C4-2B (cell line): ENCODE measurements around the gene RAF1.

ENCODE experiments used
- H3K27ac ChIP-seq: fragments of 450-650 bp; 2 replicates; pipeline ENCODE4 v1.5.1; 2017
- ZFX ChIP-seq: fragments of 450-650 bp; IDR thresholded peaks from 2 replicates; pipeline ENCODE4 v1.6.1; 2017
- TF ChIP-seq, protein P1 (sequence below): fragments of 450-650 bp; conservative IDR thresholded peaks from 2 replicates; pipeline ENCODE4 v1.5.1; 2017; ENCODE audit warnings: mild to moderate bottlenecking

Gene RAF1

DNA sequence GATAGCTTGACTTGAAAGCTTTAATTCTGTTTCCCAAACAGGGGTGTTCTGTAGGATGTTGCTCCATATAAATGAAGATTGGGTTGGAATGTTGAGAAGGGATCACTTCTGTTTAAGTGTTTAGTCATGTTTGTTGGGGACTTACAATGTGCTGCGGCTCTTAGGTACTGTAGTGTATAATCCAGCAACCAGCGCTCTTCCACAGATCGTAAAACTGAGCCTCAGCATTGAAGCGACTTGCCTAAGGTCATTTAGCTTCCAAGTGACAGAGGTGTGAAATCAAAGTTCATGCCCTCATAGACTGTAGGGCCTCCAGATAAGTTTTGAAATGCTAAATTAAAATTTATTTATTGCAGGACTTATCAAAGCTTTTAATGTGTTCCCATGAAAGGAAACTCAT, 105.2 kb downstream of the RAF1 start:
- no peak overlapping the region for H3K27ac ChIP-seq
- TF ChIP-seq, protein P1, sequence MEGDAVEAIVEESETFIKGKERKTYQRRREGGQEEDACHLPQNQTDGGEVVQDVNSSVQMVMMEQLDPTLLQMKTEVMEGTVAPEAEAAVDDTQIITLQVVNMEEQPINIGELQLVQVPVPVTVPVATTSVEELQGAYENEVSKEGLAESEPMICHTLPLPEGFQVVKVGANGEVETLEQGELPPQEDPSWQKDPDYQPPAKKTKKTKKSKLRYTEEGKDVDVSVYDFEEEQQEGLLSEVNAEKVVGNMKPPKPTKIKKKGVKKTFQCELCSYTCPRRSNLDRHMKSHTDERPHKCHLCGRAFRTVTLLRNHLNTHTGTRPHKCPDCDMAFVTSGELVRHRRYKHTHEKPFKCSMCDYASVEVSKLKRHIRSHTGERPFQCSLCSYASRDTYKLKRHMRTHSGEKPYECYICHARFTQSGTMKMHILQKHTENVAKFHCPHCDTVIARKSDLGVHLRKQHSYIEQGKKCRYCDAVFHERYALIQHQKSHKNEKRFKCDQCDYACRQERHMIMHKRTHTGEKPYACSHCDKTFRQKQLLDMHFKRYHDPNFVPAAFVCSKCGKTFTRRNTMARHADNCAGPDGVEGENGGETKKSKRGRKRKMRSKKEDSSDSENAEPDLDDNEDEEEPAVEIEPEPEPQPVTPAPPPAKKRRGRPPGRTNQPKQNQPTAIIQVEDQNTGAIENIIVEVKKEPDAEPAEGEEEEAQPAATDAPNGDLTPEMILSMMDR = no peak
- TF ChIP-seq ZFX = no peak

- H3K27ac ChIP-seq = peak overlapping the region; percentile 92
- TF ChIP-seq, protein P1 = 0 out of 2 replicates have a peak, but pooled peaks have one; percentile 4
- TF ChIP-seq ZFX = no peak
Measured at GRCh38 chr3:12557473-12558100, 106.3 kb downstream of the RAF1 start.

- peak; percentile 75 for TF ChIP-seq ZFX
- TF ChIP-seq, protein P1 = no peak
- peak within 1 kb of the TSS; percentile 92 for H3K27ac ChIP-seq
Measured at GRCh38 chr3:12556690-12557472, 107.0 kb downstream of the RAF1 start, which contains the start of gene MKRN2. Gene MKRN2 (plus strand): TSS chr3:12557087. CDS start chr3:12557151, 64 bp downstream.

GRCh38 chr3:12556314-12556689, 107.6 kb downstream of the RAF1 start:
- no peak for TF ChIP-seq ZFX
- TF ChIP-seq, protein P1 = no peak
- H3K27ac ChIP-seq = peak overlapping the region; percentile 92

DNA sequence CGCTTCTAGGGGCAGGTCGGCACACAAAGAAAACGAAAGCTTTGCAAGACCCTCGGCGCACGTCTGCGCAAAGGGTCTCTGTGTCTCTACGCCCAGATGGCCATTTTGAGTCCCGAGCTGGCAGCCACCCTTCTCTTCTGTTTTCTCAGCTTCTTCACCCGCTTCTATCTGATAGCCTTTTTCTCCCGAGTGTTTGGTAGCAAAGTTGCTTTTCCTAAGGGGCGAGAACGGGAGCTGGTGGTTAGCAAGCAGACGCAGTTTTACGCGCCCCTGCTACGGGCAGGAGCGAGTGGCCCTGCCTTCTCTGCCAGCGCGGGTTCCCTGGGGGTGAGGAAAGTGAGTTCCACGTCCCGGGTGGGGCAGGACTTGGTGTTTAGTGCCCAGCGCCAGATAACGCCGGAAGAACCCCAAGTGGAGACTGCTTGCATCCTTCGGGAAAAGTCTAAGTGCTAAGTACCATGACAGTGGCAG, 110.0 kb downstream of the RAF1 start:
- TF ChIP-seq, protein P1 = no peak
- no peak for TF ChIP-seq ZFX

GRCh38 chr3:12549971-12550760, 113.8 kb downstream of the RAF1 start:
- no peak for TF ChIP-seq ZFX
- TF ChIP-seq, protein P1 = no peak
- H3K27ac ChIP-seq = no peak overlapping the region

More for the DNA sequence above, 110.0 kb downstream of the RAF1 start:
- peak overlapping the region; percentile 27; the same call in 1 of the 2 replicates for H3K27ac ChIP-seq

DNA sequence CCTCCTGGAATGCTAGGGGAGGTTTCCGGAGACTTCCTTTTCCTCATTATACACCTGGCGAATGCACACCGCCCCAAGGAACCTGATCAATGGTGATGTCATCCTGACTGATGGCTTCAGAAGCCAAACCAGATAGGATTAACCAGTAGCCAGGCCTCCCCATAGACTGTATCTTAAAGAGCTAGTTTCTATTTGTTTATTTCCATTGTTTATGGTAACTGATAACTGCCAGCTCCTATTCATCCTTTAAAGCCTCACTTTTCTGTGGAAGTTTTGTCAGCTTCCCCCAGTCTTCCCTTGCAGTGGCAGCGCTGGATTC, 118.5 kb downstream of the RAF1 start, which contains the start of gene MKRN2OS:
Gene MKRN2OS (minus strand): TSS at position 27 of the 319 bp plus-strand sequence. CDS start 35 bp downstream, outside the sequence.
- no peak within 1 kb of the TSS for H3K27ac ChIP-seq
- TF ChIP-seq, protein P1 = no peak
- no peak for TF ChIP-seq ZFX
